BLaER1 (cell line): Measurements from ENCODE around the gene SLC6A3.
A peak's percentile ranks its signal among the peaks of the same experiment; 100 is the strongest.
"Not testable (repeated sequence)": the region's sequence is repeated elsewhere in the genome, so short reads cannot be mapped to it uniquely, and the experiment has no call there.

Experiments used
- H3K27ac ChIP-seq: shearing (Covaris generic); formaldehyde crosslinking; 2 replicates; pipeline ENCODE4 v1.8.1; 2022
- H3K27me3 ChIP-seq: shearing (Covaris generic); formaldehyde crosslinking; 2 replicates; pipeline ENCODE4 v1.8.1; 2022
- H3K36me3 ChIP-seq: shearing (Covaris generic); formaldehyde crosslinking; 2 replicates; pipeline ENCODE4 v1.8.1; 2022
- H3K4me1 ChIP-seq: shearing (Covaris generic); formaldehyde crosslinking; 2 replicates; pipeline ENCODE4 v1.8.1; 2022
- H3K4me2 ChIP-seq: shearing (Covaris generic); formaldehyde crosslinking; 2 replicates; pipeline ENCODE4 v1.8.1; 2022
- H3K4me3 ChIP-seq: shearing (Covaris generic); formaldehyde crosslinking; 2 replicates; pipeline ENCODE4 v1.8.1; 2022
- H3K9ac ChIP-seq: shearing (Covaris generic); formaldehyde crosslinking; 2 replicates; pipeline ENCODE4 v1.8.1; 2022
- H3K9me3 ChIP-seq: shearing (Covaris generic); formaldehyde crosslinking; 2 replicates; pipeline ENCODE4 v1.8.1; 2022
- H4K20me1 ChIP-seq: shearing (Covaris generic); formaldehyde crosslinking; 2 replicates; pipeline ENCODE4 v1.8.1; 2022
- Cebpa-rat ChIP-seq: shearing (Covaris generic); IDR thresholded peaks from 2 replicates; pipeline ENCODE4 v1.8.1; 2022

Gene SLC6A3

DNA sequence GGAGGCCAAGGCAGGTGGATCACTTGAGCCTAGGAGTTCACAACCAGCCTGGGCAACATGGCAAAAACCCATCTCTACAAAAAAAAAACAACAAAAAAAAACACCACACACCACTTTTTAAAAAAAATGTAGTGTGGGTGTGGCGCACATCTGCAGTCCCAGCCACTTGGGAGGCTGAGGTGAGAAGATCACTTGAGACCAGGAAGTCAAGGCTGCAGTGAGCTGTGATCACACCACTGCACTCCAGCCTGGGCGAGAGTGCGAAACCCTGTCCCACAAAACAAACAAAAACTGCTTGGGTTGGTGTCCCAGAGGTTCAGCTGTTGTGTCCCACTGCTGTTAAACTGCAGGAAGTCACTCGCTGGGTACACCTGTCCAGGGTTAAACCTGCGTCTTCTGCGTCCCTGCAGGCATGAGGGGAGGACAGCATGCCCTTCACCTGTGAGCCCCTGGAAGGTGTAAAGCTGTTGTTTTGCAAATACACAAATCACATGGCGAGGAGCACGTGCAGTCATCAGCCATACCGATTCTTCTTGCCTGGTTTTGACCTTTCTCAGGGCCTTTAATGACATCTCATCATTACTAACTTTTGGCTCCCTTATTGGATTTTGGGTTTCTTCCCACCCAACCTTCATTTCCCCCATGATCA is 71.1 kb downstream of the SLC6A3 start:
- H3K36me3 ChIP-seq: no peaks in the 10 kb centered on the region
- no peak overlapping the region for H3K4me3 ChIP-seq
- peak overlapping the region; percentile 54 for H3K4me2 ChIP-seq
- H3K27ac ChIP-seq: no peak overlapping the region
- TF ChIP-seq Cebpa-rat: no peak
- no peaks in the 10 kb centered on the region for H4K20me1 ChIP-seq
- no peak overlapping the region for H3K9ac ChIP-seq
- no peaks in the 10 kb centered on the region for H3K27me3 ChIP-seq
- peaks cover 17% of the 10 kb centered on the region for H3K9me3 ChIP-seq
- peaks cover 45% of the 10 kb centered on the region for H3K4me1 ChIP-seq

DNA sequence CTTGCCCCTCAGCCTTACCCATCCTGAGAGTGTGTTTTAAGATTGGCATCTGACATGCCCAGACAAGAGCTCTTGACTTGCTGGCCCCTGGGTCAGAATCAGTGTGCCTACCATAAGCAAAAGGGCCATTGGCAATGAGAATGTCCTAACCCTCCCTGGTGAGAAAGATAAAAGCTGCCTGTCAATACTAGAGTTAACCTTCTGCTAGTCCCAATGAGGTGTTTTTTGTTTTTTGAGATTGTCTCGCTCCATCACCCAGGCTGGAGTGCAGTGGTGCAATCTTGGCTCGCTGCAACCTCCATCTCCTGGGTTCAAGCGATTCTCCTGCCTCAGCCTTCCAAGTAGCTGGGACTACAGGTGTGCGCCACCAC is 73.3 kb downstream of the SLC6A3 start:
- H3K27ac ChIP-seq, H3K27me3 ChIP-seq, H3K4me3 ChIP-seq, H3K9ac ChIP-seq, H3K9me3 ChIP-seq, H3K36me3 ChIP-seq, H4K20me1 ChIP-seq: not testable (repeated sequence)
- Histone ChIP-seq H3K4me2 (peak overlapping the region; percentile 55), H3K4me1 (peaks cover 53% of the 10 kb centered on the region)

DNA sequence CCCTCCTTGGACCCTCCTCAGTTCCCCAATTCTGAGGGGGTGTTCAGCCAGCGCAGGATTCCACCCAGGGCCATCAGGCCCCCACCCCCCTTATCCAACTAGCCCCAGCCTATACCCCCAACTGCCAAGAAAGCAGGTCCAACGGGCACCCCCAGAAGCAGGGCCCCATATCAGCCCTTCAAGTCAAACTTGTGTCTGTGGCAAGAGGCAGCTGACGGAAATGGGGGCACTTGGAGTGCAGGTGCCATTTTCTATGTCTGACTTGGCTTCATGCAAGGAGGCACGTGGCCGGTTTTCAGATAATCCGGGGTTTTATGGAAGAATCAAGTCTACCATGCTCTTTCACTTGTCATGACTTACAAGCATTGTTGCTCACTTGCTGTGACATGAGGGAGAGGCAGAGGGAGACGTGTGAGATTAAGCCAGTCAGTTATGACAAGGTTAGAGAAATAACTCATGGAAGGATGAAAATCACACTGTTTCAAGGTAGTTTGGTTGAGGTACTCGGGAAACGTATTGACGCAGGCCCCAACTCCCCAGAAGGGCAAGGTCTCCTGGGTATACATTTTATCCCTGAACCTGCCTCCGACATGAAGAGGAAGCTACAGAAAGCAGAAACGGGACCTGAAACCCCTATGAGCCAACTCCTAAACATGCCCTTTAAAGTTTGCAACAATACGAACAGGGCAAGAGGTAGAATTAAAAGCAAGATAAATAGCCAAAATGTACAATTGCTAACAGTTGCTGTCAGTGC is 73.8 kb downstream of the SLC6A3 start:
- no peak for TF ChIP-seq Cebpa-rat
- Histone ChIP-seq H3K27ac (no peak overlapping the region), H4K20me1 (no peaks in the 10 kb centered on the region), H3K27me3 (peaks cover 9% of the 10 kb centered on the region; the same call in 1 of the 2 replicates), H3K9ac (no peak overlapping the region), H3K4me2 (peak overlapping the region; percentile 55), H3K4me1 (peaks cover 56% of the 10 kb centered on the region), H3K9me3 (no peaks in the 10 kb centered on the region), H3K4me3 (no peak overlapping the region), H3K36me3 (no peaks in the 10 kb centered on the region)

DNA sequence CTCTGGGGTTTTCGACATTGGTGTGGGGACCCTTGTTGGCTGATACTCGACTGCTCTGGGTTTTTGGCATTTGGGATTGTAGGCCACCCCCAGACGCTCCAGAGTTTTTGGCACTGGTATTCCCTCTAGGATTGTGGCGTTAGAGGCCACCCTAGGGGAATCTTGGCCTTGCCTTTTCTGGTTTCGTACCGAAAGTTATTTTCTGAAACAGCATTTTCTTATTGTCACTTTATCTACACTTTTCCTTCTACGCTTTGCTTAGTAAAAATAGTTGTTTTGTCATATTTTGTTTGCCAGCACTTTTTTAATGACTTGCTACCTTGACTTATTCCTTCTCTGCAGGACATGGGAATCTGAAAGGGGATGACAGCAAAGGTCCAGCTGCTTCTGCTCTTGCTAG is 75.2 kb downstream of the SLC6A3 start:
- no peak for TF ChIP-seq Cebpa-rat
- Histone ChIP-seq H3K9ac (no peak overlapping the region), H3K27ac (no peak overlapping the region), H3K9me3 (no peaks in the 10 kb centered on the region), H3K4me2 (no peak overlapping the region), H3K36me3 (no peaks in the 10 kb centered on the region), H3K4me1 (peaks cover 55% of the 10 kb centered on the region), H3K4me3 (no peak overlapping the region), H3K27me3 (peaks cover 14% of the 10 kb centered on the region; the same call in 1 of the 2 replicates), H4K20me1 (no peaks in the 10 kb centered on the region)

DNA sequence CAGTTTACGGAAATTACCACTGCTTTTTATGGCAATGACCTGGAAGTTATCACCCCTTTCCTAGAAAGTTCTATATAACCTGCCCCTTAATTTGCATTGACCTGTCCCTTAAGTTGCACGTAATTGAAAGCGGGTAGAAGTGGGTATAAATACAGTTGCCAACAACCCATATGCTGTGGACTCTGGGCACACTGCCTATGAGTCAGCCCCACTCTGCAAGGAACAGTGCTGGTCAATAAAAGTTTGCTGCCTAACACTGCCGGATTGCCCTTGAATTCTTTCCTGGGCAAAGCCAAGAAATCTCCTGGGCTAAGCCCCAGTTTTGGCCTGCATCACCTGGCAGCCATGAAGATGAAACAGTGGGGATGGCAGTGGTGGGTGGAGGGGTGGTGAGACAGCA is 76.5 kb downstream of the SLC6A3 start:
- Histone ChIP-seq H3K9ac (no peak overlapping the region), H3K36me3 (no peaks in the 10 kb centered on the region), H3K4me1 (peaks cover 56% of the 10 kb centered on the region), H3K4me3 (no peak overlapping the region), H3K9me3 (no peaks in the 10 kb centered on the region), H3K27me3 (peaks cover 25% of the 10 kb centered on the region; the same call in 1 of the 2 replicates), H4K20me1 (no peaks in the 10 kb centered on the region), H3K27ac (no peak overlapping the region), H3K4me2 (no peak overlapping the region)
- TF ChIP-seq Cebpa-rat: no peak

DNA sequence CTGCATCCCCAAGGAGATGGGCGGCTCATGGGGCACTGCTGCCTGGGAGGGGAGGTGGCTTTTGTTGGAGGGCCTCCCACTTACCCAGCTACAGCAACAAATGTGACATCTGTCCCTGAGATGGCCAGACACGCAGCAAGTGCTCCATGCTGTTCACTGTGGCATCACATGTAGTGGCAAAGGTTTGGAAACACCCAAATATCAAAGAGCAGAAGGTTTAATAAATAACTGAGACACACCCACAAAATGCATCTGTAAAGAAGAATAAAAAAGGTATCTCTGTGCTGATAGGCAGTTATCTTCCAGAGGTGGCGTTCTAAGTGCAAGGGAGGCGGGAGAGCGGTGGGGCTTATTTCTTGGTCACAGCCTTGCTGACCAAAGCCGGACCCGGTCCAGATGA is 77.0 kb downstream of the SLC6A3 start:
- H3K27ac ChIP-seq: no peak overlapping the region
- no peaks in the 10 kb centered on the region for H3K9me3 ChIP-seq
- peaks cover 30% of the 10 kb centered on the region for H3K27me3 ChIP-seq
- TF ChIP-seq Cebpa-rat: no peak
- no peak overlapping the region for H3K9ac ChIP-seq
- no peaks in the 10 kb centered on the region for H3K36me3 ChIP-seq
- H3K4me1 ChIP-seq: peaks cover 59% of the 10 kb centered on the region
- H3K4me2 ChIP-seq: no peak overlapping the region
- H4K20me1 ChIP-seq: no peaks in the 10 kb centered on the region
- no peak overlapping the region for H3K4me3 ChIP-seq

DNA sequence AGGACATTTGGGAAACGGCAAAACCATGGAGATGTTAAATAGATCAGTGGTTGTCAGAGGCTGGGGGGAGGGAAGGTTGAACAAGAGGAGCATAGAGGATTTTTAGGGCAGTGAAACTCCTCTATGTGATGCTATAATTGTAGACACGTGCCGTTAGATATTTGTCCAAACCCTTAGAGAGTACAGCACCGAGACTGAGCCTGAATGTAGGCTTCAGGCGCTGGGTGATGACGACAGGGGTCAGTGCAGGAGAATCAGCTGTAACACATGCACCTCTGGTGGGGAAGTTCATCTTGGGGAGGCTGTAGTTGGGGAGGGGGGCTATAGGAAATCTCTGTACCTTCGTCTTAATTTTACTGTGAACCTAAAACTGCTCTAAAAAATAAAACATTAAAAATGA is 78.1 kb downstream of the SLC6A3 start:
- H3K36me3 ChIP-seq: no peaks in the 10 kb centered on the region
- no peak overlapping the region for H3K9ac ChIP-seq
- peak overlapping the region; percentile 62 for H3K4me2 ChIP-seq
- H4K20me1 ChIP-seq: no peaks in the 10 kb centered on the region
- no peaks in the 10 kb centered on the region for H3K9me3 ChIP-seq
- peaks cover 62% of the 10 kb centered on the region for H3K4me1 ChIP-seq
- H3K27ac ChIP-seq: no peak overlapping the region
- H3K4me3 ChIP-seq: no peak overlapping the region
- peaks cover 41% of the 10 kb centered on the region for H3K27me3 ChIP-seq
- TF ChIP-seq Cebpa-rat: no peak

DNA sequence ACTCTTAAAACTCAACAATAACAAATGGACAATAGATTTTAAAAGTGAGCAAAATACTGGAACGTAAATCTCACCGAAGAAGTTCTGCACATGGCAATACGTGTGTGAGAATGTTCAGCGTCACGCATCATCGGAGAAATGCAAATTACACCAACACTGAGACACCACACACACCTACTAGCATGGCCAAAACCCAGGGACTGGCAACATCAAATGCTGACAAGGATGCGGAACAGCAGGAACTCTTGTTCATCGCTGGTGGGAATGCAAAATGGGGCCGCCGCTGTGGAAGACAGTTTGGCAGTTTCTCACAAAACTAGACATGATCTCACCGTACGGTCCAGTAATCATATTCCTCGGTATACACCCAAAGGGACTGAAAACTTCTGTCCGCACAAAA is 78.7 kb downstream of the SLC6A3 start:
- Histone ChIP-seq H3K4me1 (peaks cover 55% of the 10 kb centered on the region), H3K4me3 (no peak overlapping the region), H4K20me1 (no peaks in the 10 kb centered on the region), H3K4me2 (peak overlapping the region; percentile 62), H3K9me3 (no peaks in the 10 kb centered on the region), H3K27me3 (peaks cover 42% of the 10 kb centered on the region), H3K36me3 (no peaks in the 10 kb centered on the region), H3K27ac (no peak overlapping the region), H3K9ac (no peak overlapping the region)
- TF ChIP-seq Cebpa-rat: no peak

DNA sequence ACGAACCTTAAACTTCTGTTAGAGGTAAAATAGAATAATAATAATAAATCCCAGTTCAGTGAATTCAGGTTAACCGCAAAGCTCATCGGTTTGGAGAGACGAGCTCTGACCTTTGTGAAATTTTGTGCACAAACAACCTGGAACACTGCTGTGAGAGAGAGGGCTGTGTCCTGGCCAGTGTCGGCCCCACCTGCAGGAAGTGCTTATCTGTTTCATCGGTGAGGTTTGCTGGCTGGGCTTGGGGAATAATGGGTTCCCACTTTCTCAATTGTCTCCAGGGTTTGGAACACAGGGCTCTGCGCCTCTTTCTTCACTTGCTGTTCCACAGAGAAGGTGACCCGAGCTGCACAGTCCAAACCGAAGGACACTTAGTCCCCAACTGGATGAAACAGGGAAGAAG is 81.0 kb downstream of the SLC6A3 start:
- H3K36me3 ChIP-seq: no peaks in the 10 kb centered on the region
- H4K20me1 ChIP-seq: no peaks in the 10 kb centered on the region
- peaks cover 49% of the 10 kb centered on the region for H3K4me1 ChIP-seq
- no peak for TF ChIP-seq Cebpa-rat
- peak overlapping the region; percentile 85 for H3K4me2 ChIP-seq
- H3K27ac ChIP-seq: no peak overlapping the region
- no peak overlapping the region for H3K4me3 ChIP-seq
- peaks cover 42% of the 10 kb centered on the region for H3K27me3 ChIP-seq
- H3K9ac ChIP-seq: no peak overlapping the region
- H3K9me3 ChIP-seq: no peaks in the 10 kb centered on the region

DNA sequence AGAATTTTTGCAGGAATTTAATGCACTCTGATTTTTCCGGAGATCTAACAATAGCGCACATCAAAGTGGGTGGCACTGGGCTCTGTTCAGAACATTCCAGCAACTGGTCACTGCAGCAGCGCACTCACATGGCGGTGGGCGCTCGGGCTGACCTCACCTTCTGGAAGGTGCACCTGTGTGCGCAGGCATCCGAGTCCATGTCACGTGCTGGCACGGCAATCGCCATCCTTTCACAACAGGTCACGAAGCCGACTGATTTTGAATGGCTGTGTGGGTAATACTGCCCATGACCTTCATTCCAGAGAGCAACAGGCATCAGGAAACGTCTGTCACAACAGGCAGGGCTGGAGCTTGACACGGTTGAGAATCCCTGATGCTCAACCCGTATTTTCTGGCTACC is 81.7 kb downstream of the SLC6A3 start:
- no peak overlapping the region for H3K9ac ChIP-seq
- peaks cover 42% of the 10 kb centered on the region for H3K27me3 ChIP-seq
- TF ChIP-seq Cebpa-rat: no peak
- no peaks in the 10 kb centered on the region for H3K36me3 ChIP-seq
- no peak overlapping the region for H3K4me3 ChIP-seq
- peak overlapping the region; percentile 85 for H3K4me2 ChIP-seq
- no peak overlapping the region for H3K27ac ChIP-seq
- H4K20me1 ChIP-seq: no peaks in the 10 kb centered on the region
- no peaks in the 10 kb centered on the region for H3K9me3 ChIP-seq
- H3K4me1 ChIP-seq: peaks cover 49% of the 10 kb centered on the region
